Hepatic stellate cell (primary cell): ENCODE measurements around the gene PKD1L1.

Source experiments
- DNase-seq: peaks from one replicate; pipeline ENCODE4 v3.0.0; 2011; ENCODE audit warnings: low spot score

Gene PKD1L1

DNA sequence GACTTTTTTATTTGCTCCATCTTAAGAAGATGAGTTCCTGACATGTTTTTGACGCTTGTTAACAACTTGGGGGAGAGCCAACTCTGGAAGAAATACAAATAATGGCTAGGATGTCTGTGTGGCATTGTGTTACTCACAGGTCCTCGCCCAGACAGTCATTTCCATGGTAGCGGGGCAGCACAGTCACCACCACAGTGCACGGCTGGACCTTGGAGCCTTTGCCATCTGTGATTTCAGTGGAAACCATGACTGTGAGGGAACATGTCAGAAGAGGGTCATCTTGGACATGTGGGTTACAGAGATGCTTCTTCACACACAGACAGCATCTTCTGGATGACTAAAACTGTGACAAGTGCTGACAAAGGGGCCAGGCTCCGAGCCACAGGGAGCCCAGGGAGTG lies 74.5 kb downstream of the PKD1L1 start:
- peak; percentile 26 for DNase-seq

DNA sequence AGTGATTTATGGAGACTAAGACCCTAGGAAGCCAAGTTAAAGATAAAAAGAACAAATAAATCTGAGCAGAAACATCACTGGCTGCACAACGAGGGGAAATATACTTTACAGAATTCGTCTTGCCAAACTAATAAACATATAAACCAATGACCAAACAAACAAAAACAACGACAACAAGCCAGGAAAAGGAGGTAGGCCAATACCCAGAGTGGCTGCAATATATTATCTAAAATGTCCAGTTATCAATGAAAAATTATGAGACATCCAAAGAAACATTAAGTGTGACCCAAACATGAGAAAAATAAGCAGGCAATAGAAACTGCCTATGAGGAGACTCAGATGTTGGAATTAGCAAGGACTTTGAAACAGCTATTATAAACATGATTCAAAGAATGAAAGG lies 81.0 kb downstream of the PKD1L1 start:
- no peak for DNase-seq

DNA sequence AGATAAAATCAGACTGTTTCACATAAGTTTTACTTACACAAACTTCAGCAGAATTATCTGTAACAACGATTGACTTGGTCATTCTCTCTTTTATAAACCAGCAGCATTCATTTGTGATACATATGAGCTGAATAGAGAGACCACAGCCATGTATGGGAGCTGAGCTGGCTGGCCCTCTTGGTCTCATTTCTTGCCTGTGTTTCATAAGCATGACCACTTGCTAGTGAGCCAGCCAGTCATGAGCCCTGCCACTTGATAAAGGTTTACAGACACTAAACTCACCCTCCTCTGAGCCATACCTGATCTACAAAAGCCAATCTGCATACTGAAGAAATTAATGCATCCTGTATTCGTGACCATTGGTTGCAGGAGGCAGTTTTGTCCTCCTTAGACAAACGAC lies 82.1 kb downstream of the PKD1L1 start:
- no peak for DNase-seq

DNA sequence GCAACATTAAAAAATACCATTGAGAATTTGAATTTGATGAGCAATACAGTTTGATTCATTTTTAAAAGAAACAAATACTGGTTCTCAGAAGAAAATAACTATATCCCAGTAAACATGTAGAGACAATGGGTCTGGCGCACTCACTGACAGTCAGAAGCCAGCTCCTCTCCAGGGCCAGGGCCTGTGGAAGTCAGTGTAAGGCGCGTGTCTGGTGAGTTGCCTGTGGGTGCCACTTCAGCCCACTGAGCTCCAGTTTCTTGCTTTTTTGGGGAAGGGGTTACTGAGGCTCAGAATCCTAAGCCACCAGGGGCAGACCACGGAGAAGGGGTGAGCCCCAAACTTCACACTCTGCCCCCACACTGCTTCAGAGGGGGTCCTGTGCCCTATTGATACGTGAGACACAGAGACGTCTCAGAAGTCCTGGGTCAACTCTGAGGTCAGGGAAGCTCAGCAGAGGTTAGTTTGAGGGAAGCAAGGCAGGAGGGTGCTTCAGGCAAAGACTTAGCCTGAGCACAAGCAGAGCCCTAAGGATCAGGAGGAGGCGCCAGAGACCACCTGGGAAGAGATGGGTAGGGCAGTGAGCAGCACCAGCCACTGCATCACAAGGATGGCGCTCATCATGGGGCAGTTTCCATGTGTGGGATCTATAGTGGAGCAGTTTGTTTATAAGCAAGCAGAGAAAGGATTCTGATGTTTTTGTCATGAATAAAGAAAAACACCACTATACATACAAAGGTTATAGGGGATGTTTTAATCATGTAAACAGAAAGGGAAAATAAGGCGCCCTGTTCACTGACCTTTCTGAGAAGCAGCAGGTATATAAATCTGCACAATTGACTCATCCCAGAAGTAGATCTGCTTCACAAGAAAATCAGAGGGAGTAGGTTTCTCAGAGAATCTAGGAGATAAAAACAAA lies 95.7 kb downstream of the PKD1L1 start:
- no peak for DNase-seq

DNA sequence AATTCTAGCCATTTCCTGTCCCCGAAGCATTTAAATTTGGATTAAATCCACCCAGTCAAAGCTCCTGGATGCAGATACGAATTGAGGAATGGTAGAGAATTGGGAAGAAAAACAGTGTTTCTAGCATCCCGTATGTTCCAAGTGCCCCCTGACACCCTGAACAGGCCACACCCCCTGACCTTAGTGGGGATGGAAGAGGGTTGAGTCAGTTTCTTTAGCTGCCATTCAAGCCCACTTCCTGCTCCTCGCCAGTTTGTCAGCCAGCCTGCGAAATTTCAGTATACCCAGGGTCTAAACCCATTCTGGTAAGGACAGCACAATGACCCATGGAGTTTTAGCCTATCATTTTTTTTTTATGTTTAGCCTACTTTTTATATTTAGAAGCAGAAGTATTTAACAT lies 101.1 kb downstream of the PKD1L1 start:
- DNase-seq: no peak

DNA sequence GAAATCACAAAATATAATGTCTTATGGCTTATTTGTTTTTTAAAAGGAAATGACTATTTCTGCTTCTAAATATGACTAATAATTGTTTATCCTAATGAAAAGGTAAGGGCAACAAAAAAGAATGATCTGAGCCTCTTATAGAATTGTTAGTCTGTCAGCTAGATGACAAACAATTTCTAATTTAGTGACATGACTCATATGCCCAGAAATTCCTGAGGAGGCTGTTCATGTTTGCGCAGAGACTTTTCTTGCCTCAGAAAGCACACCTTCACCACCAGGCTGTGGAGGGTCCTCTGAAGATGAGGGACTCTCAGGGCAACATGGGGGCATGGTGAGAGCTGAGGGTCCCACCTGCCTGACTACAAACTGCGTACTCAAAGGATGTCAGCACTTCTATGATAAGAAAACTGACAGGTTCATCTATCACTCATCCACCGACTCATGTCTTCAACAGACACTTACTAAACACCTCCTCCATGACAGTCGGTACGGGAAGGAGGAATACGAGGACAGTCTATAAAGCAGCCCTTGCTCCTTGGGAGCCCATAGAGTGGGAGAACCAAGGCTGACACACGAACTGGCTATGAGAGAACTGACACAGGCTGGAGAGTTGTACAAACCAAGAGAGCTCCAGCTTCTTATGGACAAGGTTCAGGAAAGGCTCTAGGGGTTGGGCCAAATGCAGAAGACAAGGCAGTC lies 102.0 kb downstream of the PKD1L1 start:
- DNase-seq: peak; percentile 50

DNA sequence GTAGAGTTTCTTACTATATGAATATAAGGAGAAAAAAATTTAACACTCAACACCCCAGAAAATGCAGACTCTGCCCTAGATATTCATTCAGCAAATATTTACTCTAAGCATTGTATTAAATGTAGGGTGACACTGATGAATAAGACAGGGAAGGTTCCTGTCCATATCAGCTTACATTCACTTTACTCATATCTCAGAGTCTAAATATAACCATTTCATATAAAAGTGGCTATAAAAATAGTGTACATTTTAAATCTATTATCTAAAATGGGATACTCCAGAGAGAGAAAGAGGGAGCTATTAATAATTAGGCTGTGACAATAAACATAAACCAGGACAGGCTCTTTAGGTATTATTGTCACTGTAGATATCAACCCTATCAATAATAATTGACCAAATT lies 104.0 kb downstream of the PKD1L1 start:
- DNase-seq: no peak

DNA sequence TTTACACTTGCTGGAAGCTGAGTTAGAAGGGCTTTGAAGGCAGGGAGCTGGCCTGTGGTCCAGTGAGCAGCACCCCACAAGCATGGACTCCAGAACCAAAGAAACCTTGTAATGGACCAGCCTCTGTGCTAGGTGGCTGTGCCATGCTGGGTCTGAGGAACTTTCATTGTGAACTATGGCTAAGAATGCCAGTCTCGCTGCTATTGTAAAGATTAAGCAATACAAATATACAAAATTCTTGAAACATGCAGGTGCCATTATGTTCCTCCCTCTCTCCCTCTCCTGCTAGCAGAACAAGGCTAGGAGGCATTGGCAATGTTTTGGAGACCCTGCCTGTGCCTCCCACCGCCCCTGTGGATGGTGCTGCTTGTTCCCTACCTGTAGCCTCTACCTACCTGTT lies 105.0 kb downstream of the PKD1L1 start:
- DNase-seq: no peak

DNA sequence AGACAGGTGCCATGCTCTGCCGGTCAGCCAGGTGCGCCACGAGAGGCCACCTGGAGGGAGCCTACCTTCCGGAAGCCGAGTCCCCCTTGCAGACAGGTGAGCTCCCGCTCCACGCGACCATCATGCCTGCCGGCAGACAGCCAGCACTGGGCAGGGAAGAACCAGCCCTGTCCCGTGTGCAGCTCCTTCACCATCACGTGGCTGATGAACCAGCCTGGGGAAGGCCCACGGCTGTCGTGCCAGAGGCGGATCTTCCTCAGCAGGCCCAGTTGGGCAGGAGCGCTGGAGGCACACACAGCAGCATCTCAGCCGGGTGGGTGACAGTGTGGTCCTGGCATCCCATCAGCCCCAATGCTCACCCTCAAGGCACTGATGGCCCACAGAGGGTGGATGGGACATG lies 108.9 kb downstream of the PKD1L1 start:
- no peak for DNase-seq

DNA sequence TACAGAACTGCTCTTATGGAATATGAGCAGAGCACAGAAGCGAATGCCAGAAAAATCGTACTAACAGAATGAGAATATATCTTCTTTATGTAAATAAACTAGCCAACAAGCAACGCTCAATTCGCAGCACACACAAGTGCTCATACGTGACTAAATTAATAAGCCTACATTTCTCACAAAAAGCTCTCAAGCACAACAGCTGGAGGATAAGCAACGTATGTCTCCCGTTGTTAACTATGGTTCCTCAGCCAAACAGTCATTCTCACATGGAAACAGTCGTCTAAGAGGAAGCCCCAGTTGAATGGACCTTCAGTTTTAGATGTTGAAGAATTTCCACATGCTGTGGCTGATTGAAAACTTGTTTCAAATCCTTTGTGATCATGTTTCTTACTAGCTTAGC lies 110.4 kb downstream of the PKD1L1 start:
- no peak for DNase-seq

DNA sequence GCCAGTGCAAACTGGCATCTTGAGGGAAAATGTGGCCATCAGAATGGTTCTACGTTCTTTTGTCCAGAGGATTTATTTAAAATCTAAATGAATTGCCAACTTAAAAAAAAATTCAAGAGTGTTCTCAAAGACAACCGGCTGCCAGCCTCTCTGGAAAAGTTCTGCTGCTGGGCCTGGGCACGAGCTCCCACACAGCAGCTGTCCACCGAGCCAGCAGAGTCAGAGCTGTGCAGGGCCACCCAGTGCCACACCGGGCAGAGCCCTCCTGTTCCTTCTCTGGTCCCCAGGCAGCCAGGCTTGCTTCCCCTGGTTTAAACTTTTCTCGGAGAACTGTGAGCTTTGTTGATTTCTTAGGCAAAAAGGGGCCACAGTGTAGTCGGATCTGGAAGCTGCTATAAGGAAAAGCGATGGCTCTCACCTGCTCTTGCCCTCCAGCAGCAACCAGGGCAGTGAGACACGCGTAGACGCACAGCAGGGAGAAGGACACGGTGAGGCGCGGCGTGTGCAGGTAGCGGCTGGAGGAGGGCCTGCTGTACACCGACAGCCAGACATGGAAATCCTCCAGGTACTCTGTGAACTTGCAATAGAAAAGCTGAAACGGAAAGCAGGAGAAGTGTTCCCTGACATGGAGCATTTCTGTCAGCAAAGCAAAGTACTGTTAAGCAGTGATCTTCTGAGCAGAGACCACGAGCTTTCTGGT lies 111.6 kb downstream of the PKD1L1 start:
- DNase-seq: no peak

DNA sequence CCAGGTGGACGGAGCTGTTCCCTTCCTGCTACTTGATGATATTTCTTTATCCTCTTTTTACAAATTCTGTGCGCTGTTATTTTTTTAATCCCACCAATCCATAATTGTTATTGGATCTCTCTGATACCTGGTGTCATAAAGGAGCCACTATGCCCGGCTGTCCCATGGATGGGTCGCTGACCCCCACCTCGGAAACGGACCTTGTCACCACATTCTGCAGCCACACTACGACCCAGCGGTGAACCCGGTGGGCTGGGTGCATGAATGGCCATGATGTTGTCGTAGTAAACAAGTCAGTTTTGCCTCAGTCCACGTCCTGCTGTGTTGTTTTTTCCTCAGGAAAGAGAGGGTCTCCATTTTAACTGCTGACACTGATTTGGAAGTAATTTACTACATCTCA lies 112.2 kb downstream of the PKD1L1 start:
- DNase-seq: no peak

DNA sequence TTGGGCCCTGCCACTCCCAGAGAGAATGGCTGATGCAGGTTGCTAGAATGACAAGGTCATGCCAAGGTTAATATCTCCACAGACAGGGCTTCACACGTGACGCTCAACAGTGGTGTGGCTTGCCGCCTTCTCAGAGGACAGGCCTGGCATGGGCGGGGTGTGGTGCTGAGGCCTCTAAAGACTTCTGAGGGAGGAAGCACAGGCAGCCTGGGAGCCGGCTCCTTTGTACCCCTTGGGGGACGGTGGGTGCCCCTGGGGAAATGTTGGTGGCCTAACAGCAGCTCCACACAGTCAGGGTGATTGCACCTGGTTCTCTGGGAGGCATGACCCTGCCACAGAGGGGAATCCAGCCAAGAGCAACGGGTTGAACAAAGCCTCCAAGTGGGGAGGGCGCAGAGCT lies 115.1 kb downstream of the PKD1L1 start:
- DNase-seq: no peak

DNA sequence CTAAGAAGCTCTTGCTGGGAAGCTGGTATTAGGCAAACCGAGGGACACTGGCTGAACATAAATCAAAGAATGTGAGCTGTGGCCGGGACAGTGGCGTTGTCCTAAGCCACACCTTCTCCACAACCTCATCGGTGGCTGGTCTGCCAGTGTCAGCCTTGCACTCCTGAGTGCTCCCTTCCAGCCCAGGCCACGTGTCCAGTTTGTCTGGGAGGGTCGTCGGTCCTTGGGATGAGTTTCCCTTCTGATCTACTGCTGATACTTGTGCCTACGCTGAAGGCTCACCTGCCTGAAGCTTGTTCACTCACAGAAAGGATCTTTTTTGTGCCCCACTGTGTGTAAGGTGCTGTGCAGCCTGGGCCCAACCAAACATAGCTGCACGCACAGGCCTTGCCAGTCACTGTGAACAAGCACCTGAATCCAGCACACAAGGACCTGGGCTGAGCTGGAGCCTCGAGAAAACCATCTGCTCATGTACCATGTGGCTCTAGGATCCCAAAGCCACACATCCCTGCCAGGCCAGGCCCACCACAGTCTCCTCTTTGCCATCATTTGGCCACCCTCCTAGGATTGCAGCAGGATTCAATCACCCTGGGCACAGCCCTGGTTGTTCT lies 116.1 kb downstream of the PKD1L1 start:
- no peak for DNase-seq

DNA sequence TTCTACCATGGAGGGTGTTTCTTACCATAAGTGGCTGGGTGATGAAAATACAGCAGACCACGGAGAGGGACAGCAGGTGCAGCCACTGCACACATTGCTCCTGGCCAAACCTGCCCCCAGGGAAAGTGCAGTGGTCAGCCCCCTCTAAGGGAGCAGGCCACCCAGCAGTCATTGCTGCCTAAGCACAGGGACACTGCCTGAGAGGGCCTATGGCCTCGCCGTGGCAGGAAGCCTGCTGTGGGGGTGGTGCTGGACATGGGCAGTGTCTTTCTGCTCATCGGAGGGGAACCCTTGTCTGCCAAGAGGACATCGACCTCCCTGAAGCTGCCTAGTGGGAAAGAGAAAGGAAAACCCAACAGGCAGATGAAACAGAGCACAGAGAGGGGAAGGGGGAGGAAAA lies 118.3 kb downstream of the PKD1L1 start:
- no peak for DNase-seq

DNA sequence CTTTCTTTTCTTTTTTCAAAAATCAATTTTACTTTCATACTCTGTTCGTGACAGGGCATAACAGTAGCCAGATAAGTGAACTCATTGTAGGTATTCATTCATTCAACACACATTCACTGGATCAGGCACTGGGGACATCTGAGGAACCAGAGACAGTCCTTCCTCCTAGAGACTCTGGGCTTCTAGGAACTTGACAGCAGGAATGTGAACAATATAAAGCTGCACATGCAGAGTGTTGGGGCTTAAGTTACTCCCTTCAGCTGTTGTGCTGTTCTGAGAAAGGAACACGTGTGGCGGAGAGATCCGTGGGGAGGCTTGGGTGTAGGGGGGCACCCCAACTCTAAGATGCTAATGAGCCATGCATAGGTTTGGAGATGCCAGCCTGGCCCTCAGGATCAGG lies 120.4 kb downstream of the PKD1L1 start:
- no peak for DNase-seq

DNA sequence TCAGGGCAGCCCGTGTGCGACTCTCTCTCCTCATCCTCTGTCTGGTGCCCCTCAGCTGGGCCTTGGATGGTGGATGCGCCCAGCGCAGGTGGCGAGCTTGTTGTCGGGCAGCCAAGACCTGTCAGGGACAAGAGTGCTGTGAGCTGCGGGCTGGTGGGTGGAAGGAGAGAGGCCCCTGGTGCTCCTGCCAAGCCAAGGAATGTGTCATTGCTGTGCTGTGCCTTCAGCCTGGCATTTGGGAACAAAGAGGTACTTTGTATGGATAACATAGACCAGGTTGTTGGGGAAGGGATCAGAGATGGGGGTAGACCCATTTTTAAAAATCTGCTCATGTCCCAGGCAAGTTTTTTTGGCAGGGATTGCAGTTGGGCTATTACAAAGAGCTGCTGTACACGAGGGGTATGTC lies 120.9 kb downstream of the PKD1L1 start:
- DNase-seq: no peak

DNA sequence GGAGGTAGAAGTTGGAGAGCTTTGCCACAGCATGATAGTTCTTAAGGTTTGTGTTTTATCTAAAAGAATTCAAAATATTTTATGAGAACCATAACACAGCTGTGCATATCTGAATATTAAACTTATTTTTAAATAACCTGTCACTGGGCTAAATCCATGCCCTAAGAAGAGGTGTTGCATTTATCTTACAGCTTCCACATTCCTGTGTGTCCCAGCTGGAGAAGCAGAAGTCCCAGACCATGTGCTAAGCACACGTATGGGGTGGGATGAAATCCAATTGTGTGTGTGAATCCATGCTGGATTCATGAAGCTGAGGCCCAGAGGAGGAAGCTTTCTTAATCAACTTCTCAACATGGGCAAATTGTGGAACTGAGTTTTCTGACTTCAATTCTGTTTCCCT lies 121.5 kb downstream of the PKD1L1 start:
- DNase-seq: no peak

DNA sequence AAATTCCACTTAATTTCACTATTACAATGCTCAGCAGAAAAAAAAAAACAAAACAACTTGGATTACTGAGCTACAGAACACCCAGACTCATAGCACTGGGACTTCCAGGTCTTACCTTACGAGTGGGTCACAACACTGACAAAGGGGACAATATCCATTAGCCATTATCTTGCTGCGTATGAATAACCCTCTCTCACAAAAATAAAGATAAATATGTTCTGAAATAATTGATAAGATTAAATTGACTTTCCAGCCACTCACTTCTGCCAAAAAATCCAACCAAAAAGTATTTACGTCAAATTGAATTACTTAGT lies 128.7 kb downstream of the PKD1L1 start:
- DNase-seq: no peak

DNA sequence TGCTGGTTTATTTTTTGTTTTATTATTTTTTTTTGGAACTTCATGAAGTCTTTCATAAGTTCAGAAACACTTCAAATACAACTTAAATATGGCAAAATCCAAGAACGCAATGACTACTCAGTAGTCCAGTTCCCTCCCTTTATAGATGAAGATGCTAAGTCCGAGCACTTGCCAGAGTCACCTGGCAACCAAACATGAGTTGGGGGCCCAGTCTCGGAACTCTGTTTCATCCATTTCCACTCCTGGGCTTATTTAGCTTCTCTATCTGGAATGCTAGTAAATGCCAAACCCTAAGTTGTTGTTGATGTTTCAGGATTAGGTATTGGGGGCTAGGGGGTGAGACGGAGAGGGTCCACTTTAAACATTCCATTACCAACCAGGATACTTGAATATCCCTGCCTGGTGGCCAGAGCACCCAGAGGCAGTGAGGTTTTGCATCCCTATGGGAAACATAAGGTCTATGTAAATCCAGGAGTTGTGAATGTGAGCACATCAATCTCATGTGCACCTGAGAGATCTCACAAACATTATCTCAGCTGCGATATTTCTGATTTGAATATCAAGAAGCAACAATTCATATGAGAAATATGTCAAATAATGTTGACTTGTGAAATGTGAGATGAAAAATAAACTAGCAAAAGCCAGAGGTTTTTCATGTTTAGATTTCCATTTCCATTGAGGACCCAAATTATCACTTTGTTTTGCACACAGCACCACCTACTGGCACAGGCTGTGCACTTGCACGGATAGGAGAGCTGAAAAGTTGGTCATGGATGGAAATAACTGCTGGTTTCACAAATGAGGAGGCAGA lies 129.3 kb downstream of the PKD1L1 start:
- peak; percentile 74 for DNase-seq

DNA sequence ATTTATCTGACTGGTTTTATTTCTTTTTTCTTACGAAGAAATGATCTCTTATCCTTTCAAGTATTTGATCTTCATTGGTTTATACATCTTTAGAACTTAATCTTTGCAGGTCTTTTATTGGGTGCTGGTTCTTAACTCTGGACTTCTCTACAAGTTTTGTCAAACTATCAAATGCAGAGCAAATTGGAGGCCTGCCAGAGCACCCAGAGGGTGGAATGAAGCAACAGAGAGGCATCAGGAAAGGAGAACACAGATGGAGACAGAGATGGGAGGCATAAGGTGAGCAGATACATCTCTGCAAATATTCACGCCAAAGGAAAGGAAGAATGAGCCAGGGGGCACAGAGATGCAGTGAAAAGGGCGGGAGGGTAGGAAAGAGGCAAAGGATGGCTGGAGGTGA lies 130.3 kb downstream of the PKD1L1 start:
- DNase-seq: no peak

DNA sequence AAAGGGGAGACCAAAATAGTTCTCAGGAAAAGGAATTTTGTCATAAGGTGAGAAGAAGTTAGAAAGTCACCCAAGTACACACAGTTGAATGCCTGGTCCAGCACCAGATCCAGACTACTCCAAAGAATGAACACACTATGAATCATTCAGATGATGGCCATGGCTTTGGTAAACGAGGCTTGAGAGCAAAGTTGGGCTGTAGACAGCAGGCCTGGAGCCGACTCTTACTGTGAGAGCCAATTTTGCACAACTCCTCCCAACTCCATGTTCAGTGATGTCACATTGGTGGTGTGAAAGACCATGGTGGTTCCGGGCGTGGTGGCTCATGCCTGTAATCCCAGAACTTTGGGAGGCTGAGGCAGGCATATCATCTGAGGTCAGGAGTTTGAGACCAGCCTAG lies 131.6 kb downstream of the PKD1L1 start:
- DNase-seq: peak; percentile 34
